Right forelimb (tissue), 1 donor: ENCODE results near the gene FAM174C.

Experiments used
- DNase-seq: peaks from one replicate; pipeline ENCODE4 v3.0.0-alpha.2; 2018

The FAM174C gene

DNA sequence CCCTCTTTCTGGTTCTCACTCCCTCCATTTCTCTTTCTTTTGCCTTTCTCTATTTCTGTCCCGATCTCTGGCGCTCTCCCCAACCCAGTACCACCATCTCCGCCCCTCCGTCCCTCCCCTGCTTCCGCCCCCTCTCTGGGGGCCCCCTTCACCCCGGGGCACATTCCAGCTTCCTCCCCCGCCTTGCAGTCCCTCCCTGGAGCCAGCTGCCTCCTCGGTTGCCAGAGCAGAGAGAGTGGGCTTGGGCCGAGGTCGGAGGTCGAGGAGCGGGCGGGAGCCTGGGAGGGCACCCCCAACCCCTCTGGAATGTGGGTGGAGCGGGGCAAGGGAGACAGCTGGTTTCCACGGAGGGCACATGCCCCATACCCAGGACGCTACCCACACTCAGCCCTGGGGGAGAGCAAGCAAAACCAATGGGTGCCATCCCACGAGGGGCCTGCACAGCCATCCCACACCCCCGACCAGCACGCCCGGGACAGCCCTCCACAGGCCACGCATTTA is 12.7 kb upstream of the FAM174C start:
- no peak for DNase-seq

DNA sequence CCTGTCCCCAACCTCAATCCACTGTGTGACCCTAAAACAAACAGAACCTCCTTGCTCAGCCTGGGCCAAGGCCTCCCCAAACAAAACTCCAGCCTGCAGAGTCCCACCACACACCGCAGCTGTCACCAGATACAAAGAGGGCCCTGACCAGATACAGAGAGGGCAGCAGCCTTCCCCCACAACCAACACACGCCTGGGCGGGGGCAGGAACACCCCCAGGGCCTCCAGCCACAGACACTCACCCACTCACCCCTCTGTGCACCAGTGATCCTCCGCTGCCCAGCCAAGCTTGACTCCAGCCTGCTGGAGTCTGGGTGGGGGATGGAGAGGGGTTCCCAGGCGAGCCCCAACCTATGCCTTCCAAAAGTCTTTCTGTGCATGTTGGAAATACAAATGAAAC is 12.1 kb upstream of the FAM174C start:
- no peak for DNase-seq

GRCh38 chr19:1264801-1265614 is 10.3 kb upstream of the FAM174C start:
- DNase-seq = peak; percentile 73

- DNase-seq = peak; percentile 76
These were observed 9.7 kb upstream of the FAM174C start for GRCh38 chr19:1265615-1266128.

- DNase-seq = peak; percentile 87
These were observed 9.0 kb upstream of the FAM174C start for GRCh38 chr19:1266129-1266915.

- DNase-seq = peak; percentile 89
These were observed 8.3 kb upstream of the FAM174C start for GRCh38 chr19:1266916-1267476.

DNA sequence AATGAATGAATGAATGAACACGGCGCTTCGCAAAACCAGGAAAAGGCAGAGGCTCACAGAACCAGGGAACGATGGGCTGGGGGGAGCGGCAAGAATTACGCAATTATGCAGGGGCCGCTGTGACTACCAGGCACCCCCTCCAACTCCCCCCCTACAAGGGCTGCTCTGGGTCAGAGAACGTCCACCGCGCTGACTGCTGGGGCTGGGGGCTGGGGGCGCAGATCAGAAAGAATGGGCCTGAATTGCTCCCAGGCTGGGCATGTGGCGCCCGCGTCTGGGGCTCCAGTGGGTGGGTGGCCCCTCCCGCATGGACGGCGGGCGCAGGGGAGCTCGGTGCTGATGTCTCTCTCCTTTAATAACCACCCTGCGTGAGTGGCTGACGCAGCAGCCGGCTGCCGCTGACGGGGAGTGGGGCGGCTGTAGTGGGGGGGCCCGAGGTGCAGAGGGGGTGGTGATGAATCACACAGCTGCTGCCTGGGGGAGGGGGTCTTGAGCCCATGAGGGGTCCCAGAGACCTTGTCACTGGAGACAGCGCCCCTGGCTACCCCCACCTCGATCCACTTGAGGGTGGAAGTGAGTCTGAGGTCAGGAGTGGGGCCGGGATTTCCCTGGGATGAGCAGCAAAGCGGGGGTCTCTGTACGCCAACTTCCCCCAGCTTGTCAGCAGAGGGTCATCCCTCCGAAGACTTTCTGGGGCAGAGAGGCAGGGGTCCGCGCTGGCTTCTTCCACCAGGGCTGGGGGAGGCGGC is 7.7 kb upstream of the FAM174C start:
- no peak for DNase-seq

GRCh38 chr19:1268226-1269064 is 6.9 kb upstream of the FAM174C start:
- no peak for DNase-seq

- DNase-seq = peak; percentile 99
These were observed 6.3 kb upstream of the FAM174C start, which contains the start of gene CIRBP for GRCh38 chr19:1269065-1269477. CIRBP (plus strand) TSS chr19:1269332; CDS start chr19:1270934, 1,602 bp downstream.

DNA sequence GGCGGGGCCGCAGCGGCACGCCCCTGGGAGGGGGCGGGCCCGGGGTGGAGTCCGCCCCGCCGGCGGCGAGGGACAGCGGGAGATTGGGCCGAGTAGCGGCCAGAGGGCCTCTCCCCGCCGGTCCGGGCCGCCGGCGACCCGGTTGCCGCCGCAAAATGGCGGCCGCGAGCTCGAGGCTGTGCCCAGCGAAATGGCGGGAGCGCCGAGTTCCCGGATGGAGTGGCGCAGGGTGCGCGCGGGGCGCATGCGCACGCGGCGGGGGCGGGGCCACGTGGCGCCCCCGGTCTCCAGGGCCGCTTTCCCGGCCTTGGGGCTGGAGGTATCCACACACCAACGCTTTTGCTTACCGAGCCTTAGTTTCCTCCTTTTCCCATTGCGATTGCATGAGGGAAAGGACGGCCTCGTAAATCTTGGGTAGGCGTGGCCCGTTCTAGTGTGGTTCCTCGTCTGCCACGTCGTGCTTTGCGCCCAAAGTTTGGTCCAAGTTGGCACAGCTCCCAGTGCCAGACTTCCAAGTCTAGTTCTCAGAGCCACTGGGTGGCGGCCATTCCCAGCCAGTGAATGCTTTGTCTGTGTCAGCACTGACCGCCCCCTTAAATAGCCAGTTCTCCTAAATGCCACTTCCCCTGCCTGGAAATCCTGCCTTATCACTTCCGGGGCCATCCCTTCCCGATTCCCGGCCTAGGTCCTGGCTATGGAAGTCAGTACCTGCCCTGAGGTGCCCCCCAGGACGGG is 5.7 kb upstream of the FAM174C start:
- peak; percentile 94 for DNase-seq

GRCh38 chr19:1270213-1270853 is 5.0 kb upstream of the FAM174C start:
- no peak for DNase-seq

- DNase-seq = no peak
These were observed 4.3 kb upstream of the FAM174C start for GRCh38 chr19:1270854-1271527.

DNA sequence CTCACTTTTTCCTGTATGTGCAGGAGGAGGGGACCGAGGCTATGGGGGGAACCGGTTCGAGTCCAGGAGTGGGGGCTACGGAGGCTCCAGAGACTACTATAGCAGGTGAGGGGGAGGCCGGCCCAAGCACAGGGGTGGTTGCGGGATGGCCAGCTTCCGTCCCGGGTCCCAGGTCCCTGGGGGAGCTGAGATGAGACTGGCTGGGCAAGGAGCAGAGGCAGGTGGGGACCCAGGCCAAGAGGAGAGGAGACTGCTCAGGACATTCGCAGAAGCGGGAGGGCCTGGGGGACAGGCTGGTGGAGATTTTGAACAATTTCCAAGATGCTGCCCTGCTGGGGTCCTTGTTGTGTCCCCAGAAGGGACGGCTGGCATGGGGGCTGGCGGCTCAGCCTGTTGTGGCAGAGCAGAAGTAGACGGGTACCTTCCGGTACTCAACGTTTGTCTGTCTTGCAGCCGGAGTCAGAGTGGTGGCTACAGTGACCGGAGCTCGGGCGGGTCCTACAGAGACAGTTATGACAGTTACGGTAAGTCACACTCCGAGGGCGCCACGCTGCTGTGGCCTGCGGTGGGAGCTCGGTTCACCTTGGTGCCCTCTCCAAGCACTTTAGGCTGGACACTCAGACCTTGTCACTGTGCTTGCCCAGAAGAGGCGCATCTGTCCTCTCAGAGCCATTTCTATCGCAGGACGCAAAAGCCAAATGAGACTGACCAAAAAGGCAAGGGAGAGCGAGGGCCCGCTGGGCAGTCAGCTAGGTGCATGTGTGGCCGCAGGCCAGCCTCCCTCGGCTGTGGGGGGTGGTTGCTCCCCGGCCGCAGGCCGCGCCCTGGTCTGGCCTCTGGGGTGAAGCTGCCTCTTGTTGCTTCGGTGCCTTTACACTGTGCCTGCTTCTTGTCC is 3.6 kb upstream of the FAM174C start:
- no peak for DNase-seq

- DNase-seq = no peak
These were observed 2.7 kb upstream of the FAM174C start for GRCh38 chr19:1272423-1273262.

- no peak for DNase-seq
These were observed 1.9 kb upstream of the FAM174C start for GRCh38 chr19:1273263-1274041.

DNA sequence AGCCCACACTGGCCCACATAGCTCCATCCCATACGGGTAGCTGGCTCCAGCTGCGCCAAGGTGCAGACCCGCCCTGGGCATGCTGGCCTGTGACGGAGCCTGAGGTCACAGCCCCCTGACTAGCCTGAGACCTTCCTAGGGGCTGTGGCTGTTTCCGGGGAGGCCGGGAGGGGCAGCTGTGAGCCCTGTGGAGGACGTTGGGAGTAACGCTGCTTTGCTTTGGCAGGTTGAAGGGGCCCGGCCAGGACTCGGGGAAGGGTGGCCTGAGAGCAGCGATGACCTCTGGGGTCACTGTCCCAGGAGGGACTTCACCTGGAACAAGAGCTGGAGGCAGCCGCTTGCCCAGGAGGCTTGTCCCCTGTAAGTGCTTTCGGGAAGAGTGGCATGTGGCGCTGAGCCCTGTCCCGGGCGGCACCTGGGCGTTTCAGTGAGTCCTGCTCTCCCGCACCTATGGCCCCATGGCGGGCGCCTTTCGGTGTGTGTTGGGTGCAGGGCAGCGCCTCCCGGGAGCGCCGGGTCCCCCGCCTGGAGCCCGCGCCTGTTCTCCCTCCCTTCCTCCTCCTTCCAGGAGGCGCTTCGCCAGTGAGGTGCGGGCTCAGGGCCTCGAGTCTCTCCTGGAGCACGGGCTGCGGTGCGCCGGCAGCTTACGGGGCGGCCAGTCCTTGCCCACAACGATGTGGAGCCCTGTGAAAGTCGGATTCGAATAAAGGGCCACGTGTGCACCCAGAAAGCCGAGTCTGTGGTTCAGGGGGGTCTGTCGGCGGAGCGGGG is 1.1 kb upstream of the FAM174C start:
- no peak for DNase-seq
